NT2/D1 (cell line): ENCODE data around the gene NRXN3.

Experiments
- DNase-seq: peaks from one replicate; pipeline ENCODE4 v3.0.0-alpha.2; 2011; ENCODE audit warnings: low read depth, low spot score
- H3K27me3 ChIP-seq: 2 replicates; pipeline ENCODE4 v1.6.0; 2011; ENCODE audit warnings: mild to moderate bottlenecking; ENCODE audit not compliant: insufficient read length, insufficient read depth
- H3K36me3 ChIP-seq: 2 replicates; pipeline ENCODE4 v1.6.1; 2011; ENCODE audit warnings: mild to moderate bottlenecking, low read length, mixed read lengths; ENCODE audit not compliant: insufficient read depth, insufficient read length
- H3K4me1 ChIP-seq: 2 replicates; pipeline ENCODE4 v1.5.1; 2011; ENCODE audit not compliant: insufficient read depth, insufficient read length
- H3K4me3 ChIP-seq: 2 replicates; pipeline ENCODE4 v1.5.1; 2011; ENCODE audit warnings: low read depth; ENCODE audit not compliant: insufficient read length
- H3K9ac ChIP-seq: 2 replicates; pipeline ENCODE4 v1.6.0; 2011; ENCODE audit warnings: low read depth; ENCODE audit not compliant: insufficient read length
- H3K9me3 ChIP-seq: 2 replicates; pipeline ENCODE4 v1.5.1; 2011; ENCODE audit warnings: mild to moderate bottlenecking, low read length; ENCODE audit not compliant: insufficient read depth
- SUZ12 ChIP-seq: IDR thresholded peaks from 2 replicates; pipeline ENCODE4 v1.6.1; 2011; ENCODE audit not compliant: insufficient read length, insufficient read depth; ENCODE audit errors: extremely low read depth
- YY1 ChIP-seq: IDR thresholded peaks from 2 replicates; pipeline ENCODE4 v1.6.1; 2011; ENCODE audit not compliant: insufficient read length, insufficient read depth
- ZNF274 ChIP-seq: IDR thresholded peaks from 2 replicates; pipeline ENCODE4 v1.6.1; 2011; ENCODE audit warnings: mild to moderate bottlenecking, low read depth, low read length

NRXN3 gene

GRCh38 chr14:79781882-79782281 lies 1611.7 kb downstream of the NRXN3 start:
- Histone ChIP-seq H3K4me3 (no peak overlapping the region), H3K4me1 (no peaks in the 10 kb centered on the region), H3K36me3 (no peaks in the 10 kb centered on the region), H3K27me3 (no peaks in the 10 kb centered on the region), H3K9ac (no peak overlapping the region), H3K9me3 (no peaks in the 10 kb centered on the region)
- TF ChIP-seq SUZ12 (no peak), YY1 (no peak), ZNF274 (no peak)
- no peak for DNase-seq

GRCh38 chr14:79783041-79783440 lies 1612.9 kb downstream of the NRXN3 start:
- H3K9me3 ChIP-seq, result no peaks in the 10 kb centered on the region
- H3K27me3 ChIP-seq, result no peaks in the 10 kb centered on the region
- H3K4me1 ChIP-seq, result no peaks in the 10 kb centered on the region
- no peak overlapping the region for H3K4me3 ChIP-seq
- no peak for DNase-seq
- TF ChIP-seq ZNF274 (no peak), SUZ12 (no peak), YY1 (no peak)
- H3K36me3 ChIP-seq, result no peaks in the 10 kb centered on the region
- H3K9ac ChIP-seq, result no peak overlapping the region

- no peak overlapping the region for H3K9ac ChIP-seq
- H3K4me3 ChIP-seq, result no peak overlapping the region
- no peaks in the 10 kb centered on the region for H3K9me3 ChIP-seq
- TF ChIP-seq SUZ12, result no peak
- no peak for TF ChIP-seq YY1
- TF ChIP-seq ZNF274, result no peak
- H3K4me1 ChIP-seq, result no peaks in the 10 kb centered on the region
- no peaks in the 10 kb centered on the region for H3K27me3 ChIP-seq
- H3K36me3 ChIP-seq, result no peaks in the 10 kb centered on the region
- no peak for DNase-seq
Observed at GRCh38 chr14:79786522-79786921, 1616.3 kb downstream of the NRXN3 start.

GRCh38 chr14:79788346-79788745 lies 1618.2 kb downstream of the NRXN3 start:
- TF ChIP-seq ZNF274 (no peak), SUZ12 (no peak), YY1 (no peak)
- H3K4me1 ChIP-seq, result no peaks in the 10 kb centered on the region
- no peaks in the 10 kb centered on the region for H3K27me3 ChIP-seq
- H3K9ac ChIP-seq, result no peak overlapping the region
- H3K9me3 ChIP-seq, result no peaks in the 10 kb centered on the region
- H3K36me3 ChIP-seq, result no peaks in the 10 kb centered on the region
- H3K4me3 ChIP-seq, result no peak overlapping the region
- DNase-seq, result no peak

GRCh38 chr14:79791055-79791732 lies 1621.0 kb downstream of the NRXN3 start:
- no peak for DNase-seq
- Histone ChIP-seq H3K9me3 (no peaks in the 10 kb centered on the region), H3K4me1 (no peaks in the 10 kb centered on the region)

GRCh38 chr14:79802093-79802492 lies 1631.9 kb downstream of the NRXN3 start:
- H3K27me3 ChIP-seq, result no peaks in the 10 kb centered on the region
- H3K4me1 ChIP-seq, result no peaks in the 10 kb centered on the region
- TF ChIP-seq SUZ12 (no peak), ZNF274 (no peak), YY1 (no peak)
- no peak for DNase-seq
- H3K9me3 ChIP-seq, result no peaks in the 10 kb centered on the region
- H3K4me3 ChIP-seq, result no peak overlapping the region
- H3K9ac ChIP-seq, result no peak overlapping the region
- no peaks in the 10 kb centered on the region for H3K36me3 ChIP-seq

More at GRCh38 chr14:79791055-79791732, 1621.0 kb downstream of the NRXN3 start:
- Histone ChIP-seq H3K36me3 (no peaks in the 10 kb centered on the region), H3K4me3 (no peak overlapping the region), H3K9ac (no peak overlapping the region), H3K27me3 (no peaks in the 10 kb centered on the region)
- TF ChIP-seq ZNF274, result no peak
- no peak for TF ChIP-seq YY1
- no peak for TF ChIP-seq SUZ12

GRCh38 chr14:79805636-79806035 lies 1635.5 kb downstream of the NRXN3 start:
- no peaks in the 10 kb centered on the region for H3K36me3 ChIP-seq
- no peak overlapping the region for H3K4me3 ChIP-seq
- H3K9ac ChIP-seq, result no peak overlapping the region
- H3K4me1 ChIP-seq, result no peaks in the 10 kb centered on the region
- no peak for DNase-seq
- TF ChIP-seq YY1 (no peak), ZNF274 (no peak), SUZ12 (no peak)
- no peaks in the 10 kb centered on the region for H3K27me3 ChIP-seq
- H3K9me3 ChIP-seq, result no peaks in the 10 kb centered on the region
